ENCODE results near the gene HSD17B14. TPM values are rescaled to one million over a fixed set of nuclear protein-coding genes. Genes with fewer than 3 reads are reported as not detected.

HSD17B14 gene
- total and polyA plus RNA-seq, 2 of the 8 experiments (the other 6 are each of a cell fraction or from before 2014, with no cell fraction given): 8.4 to 25.5 TPM

DNA sequence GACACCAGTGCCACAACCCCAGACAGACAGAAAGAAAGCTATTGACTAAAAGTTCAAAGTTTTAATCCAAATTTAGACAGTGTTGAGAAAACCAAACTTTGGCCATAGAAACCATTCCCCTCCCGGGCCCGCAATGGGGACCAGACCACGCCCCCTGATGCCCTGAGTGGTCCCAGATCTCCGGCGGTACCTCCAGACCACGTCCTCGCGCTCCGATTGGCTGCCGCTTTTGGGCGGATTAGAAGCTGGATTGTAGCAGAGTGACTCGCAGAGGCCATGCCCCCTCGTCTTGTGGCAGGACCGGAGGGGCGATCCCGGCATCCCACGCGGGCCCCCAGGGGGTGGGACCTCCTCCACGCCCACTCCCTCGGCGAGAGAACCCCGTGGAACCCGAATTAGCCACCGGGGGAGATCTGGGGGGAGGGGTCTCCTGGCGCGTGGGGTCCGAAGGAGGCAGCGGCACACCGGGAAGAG, 797 bp upstream of the HSD17B14 start:
- DNase-seq (ENCODE audit: low read depth in 1 of 2, low spot score in 2 of 2) (peak; percentile 74 to 94), FAIRE-seq (no peak)
- Histone ChIP-seq H3K9ac (replicated peaks in 1 of 4; ENCODE audit: extremely low read depth in 1 of 4, low read depth in 3 of 4, low read length in 3 of 4) (peak overlapping the region in 2 of 4 experiments; percentile 26 to 40; a peak in 5 of 7 replicates), H3K4me3 (ENCODE audit: extremely low read depth in 1 of 4, insufficient read depth in 2 of 4, low read depth in 3 of 4, low read length in 4 of 4) (peak overlapping the region; percentile 42 to 70 (median 53)), H3K4ac (replicated peaks; ENCODE audit: insufficient read length, low read depth, low read length) (no peak overlapping the region), H4K5ac (ENCODE audit: insufficient read length, low read depth, low read length) (peak overlapping the region; percentile 95), H3K36me3 (ENCODE audit: control insufficient read depth in 2 of 4, insufficient read depth in 4 of 4, low read length in 3 of 4) (peaks cover 0 to 7% (median 3%) of the 10 kb centered on the region in 4 experiments; a peak in 6 of 8 replicates), H4K8ac (ENCODE audit: extremely low read depth, insufficient read depth, low read length) (peak overlapping the region; percentile 93; the same call in 1 of the 2 replicates), H2BK12ac (ENCODE audit: low read depth, low read length) (no peak overlapping the region), H2AFZ (ENCODE audit: low read length) (no peak overlapping the region), H4K91ac (replicated peaks; ENCODE audit: insufficient read length, low read length) (no peak overlapping the region), H3K23ac (ENCODE audit: insufficient read length) (no peak overlapping the region), H3K9me3 (ENCODE audit: insufficient read depth in 2 of 2, low read depth in 1 of 2, low read length in 1 of 2) (no peaks in the 10 kb centered on the region), H3K56ac (replicated peaks; ENCODE audit: insufficient read length, low read depth, low read length) (peak overlapping the region; percentile 89), H3K79me1 (ENCODE audit: low read depth, low read length) (no peaks in the 10 kb centered on the region), H2BK120ac (replicated peaks; ENCODE audit: low read depth, low read length) (no peak overlapping the region), H3K14ac (ENCODE audit: insufficient read length) (no peak overlapping the region), H2BK20ac (ENCODE audit: low read length) (no peak overlapping the region), H3K4me1 (replicated peaks in 1 of 4; ENCODE audit: control insufficient read depth in 3 of 4, insufficient read depth in 4 of 4, low read length in 3 of 4) (peaks cover 0 to 2% (median 0%) of the 10 kb centered on the region in 4 experiments; a peak in 2 of 7 replicates), H3K27me3 (replicated peaks in 1 of 4; ENCODE audit: control insufficient read depth in 3 of 4, extremely low read depth in 1 of 4, insufficient read depth in 3 of 4, low read length in 3 of 4) (no peaks in the 10 kb centered on the region), H3K79me2 (ENCODE audit: control insufficient read depth in 1 of 2, insufficient read depth in 2 of 2, low read length in 2 of 2) (no peaks in the 10 kb centered on the region), H2AK5ac (ENCODE audit: low read depth, low read length) (no peak overlapping the region), H2BK15ac (ENCODE audit: low read length) (no peak overlapping the region; the same call in 1 of the 2 replicates), H3K18ac (ENCODE audit: extremely low read depth, low read length) (no peak overlapping the region), H4K20me1 (replicated peaks in 1 of 2; ENCODE audit: control insufficient read depth in 1 of 2, insufficient read depth in 2 of 2, low read length in 2 of 2) (no peaks in the 10 kb centered on the region), H3K27ac (ENCODE audit: low read depth, low read length) (peak overlapping the region; percentile 56; the same call in 1 of the 2 replicates), H3K4me2 (ENCODE audit: insufficient read depth in 1 of 2, low read depth in 2 of 2, low read length in 2 of 2) (peak overlapping the region; percentile 50 to 81), H3K23me2 (ENCODE audit: low read depth, low read length) (peaks cover 11% of the 10 kb centered on the region; the same call in 1 of the 2 replicates), H2BK5ac (ENCODE audit: low read depth, low read length) (no peak overlapping the region; the same call in 1 of the 2 replicates)
- ChIA-PET CTCF (ENCODE audit: partially characterized antibody) (interaction anchor here (0.6 to 3.3 kb wide), 10 partner anchors 10 to 163 kb away, joined by 3 to 25 read pairs (median 5); no protein-coding TSS in a partner anchor), POLR2A (ENCODE audit: partially characterized antibody) (interaction anchor here (0.7 to 2.5 kb wide), 13 partner anchors 13 to 191 kb away, joined by 3 to 15 read pairs (median 3); partner anchors contain the start of genes CA11 and PPP1R15A)
- 4% methylated on average over 27 of the region's 29 CpGs; no CpG with 5 or more reads in 1 of the 2 experiments for WGBS, 2 experiments (ENCODE audit: extremely low coverage in 1 of 2, insufficient coverage in 1 of 2, insufficient read length in 1 of 2, insufficient replicate concordance in 2 of 2, low coverage in 1 of 2, low lambda C conversion rate in 2 of 2, missing lambda C conversion rate in 1 of 2)
- TF ChIP-seq, protein P1, sequence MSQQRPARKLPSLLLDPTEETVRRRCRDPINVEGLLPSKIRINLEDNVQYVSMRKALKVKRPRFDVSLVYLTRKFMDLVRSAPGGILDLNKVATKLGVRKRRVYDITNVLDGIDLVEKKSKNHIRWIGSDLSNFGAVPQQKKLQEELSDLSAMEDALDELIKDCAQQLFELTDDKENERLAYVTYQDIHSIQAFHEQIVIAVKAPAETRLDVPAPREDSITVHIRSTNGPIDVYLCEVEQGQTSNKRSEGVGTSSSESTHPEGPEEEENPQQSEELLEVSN (IDR thresholded peaks at IDR 0.05): 0 out of 2 replicates have a peak, but pooled peaks have one; percentile 17
- TF ChIP-seq CBX5 (IDR thresholded peaks at IDR 0.05; ENCODE audit: low read depth, low read length): no peak
- TF ChIP-seq BACH1 (IDR thresholded peaks at IDR 0.05; ENCODE audit: low read length): peak; percentile 71
- TF ChIP-seq POU5F1 (IDR thresholded peaks at IDR 0.05; ENCODE audit: low read depth, low read length): no peak
- 0 out of 3 replicates have a peak, but pooled peaks of 1 of the 2 experiments have one; percentile 32 for TF ChIP-seq POLR2A (IDR thresholded peaks at IDR 0.05; ENCODE audit: control extremely low read depth in 1 of 2, low read depth in 2 of 2, low read length in 2 of 2)
- no peak for TF ChIP-seq KDM5A (IDR thresholded peaks at IDR 0.05; ENCODE audit: low read length)
- no peak for TF ChIP-seq EGR1 (IDR thresholded peaks at IDR 0.05; ENCODE audit: borderline replicate concordance, low read depth, low read length)
- TF ChIP-seq CREB1 (IDR thresholded peaks at IDR 0.05): 0 out of 2 replicates have a peak, but pooled peaks have one; percentile 18
- TF ChIP-seq ASH2L (IDR thresholded peaks at IDR 0.05; ENCODE audit: low read length): peak; percentile 50
- TF ChIP-seq TBP (IDR thresholded peaks at IDR 0.05; ENCODE audit: low read depth, low read length): 0 out of 2 replicates have a peak, but pooled peaks have one; percentile 17
- 0 out of 2 replicates have a peak, but pooled peaks have one; percentile 26 for TF ChIP-seq YY1 (IDR thresholded peaks at IDR 0.05; ENCODE audit: low read depth, low read length)
- peak; percentile 36 to 72; a peak in 3 of 4 replicates for TF ChIP-seq HDAC2 (IDR thresholded peaks at IDR 0.05; ENCODE audit: borderline replicate concordance in 1 of 2, low read depth in 2 of 2, low read length in 2 of 2)
- peak; percentile 60 for TF ChIP-seq PHF8 (conservative IDR thresholded peaks at IDR 0.05; ENCODE audit: low read depth, low read length)

All from H1 (cell line).